B cell (primary cell): ENCODE data around the gene S100A13.

Experiments
- CTCF ChIP-seq: fragments of 200-600 bp; IDR thresholded peaks from one replicate; pipeline ENCODE4 v1.8.0; 2022; ENCODE audit warnings: antibody characterized with exemption, mild to moderate bottlenecking
- EZH2 ChIP-seq: IDR thresholded peaks from 2 replicates; pipeline ENCODE4 v1.6.1; 2012; ENCODE audit warnings: borderline replicate concordance, low read depth, mild to moderate bottlenecking, moderate library complexity, low read length; ENCODE audit not compliant: insufficient read depth, poor library complexity, severe bottlenecking

- TF ChIP-seq EZH2 (no peak), CTCF (no peak)
Measured at GRCh38 chr1:153643100-153643499, 15.8 kb upstream of the S100A13 start.
